ENCODE results near the gene MEN1.

MEN1 gene

GRCh38 chr11:64799256-64799622 lies 11.1 kb downstream of the MEN1 start:
- TF ChIP-seq CTCF (IDR thresholded peaks at IDR 0.05; ENCODE audit: insufficient read depth, missing control alignments), result no peak
- DNase-seq (ENCODE audit: insufficient read length, low spot score) (no peak), FAIRE-seq (no peak)

GRCh38 chr11:64796757-64797541 lies 13.4 kb downstream of the MEN1 start:
- TF ChIP-seq CTCF (IDR thresholded peaks at IDR 0.05; ENCODE audit: insufficient read depth, missing control alignments), result no peak
- FAIRE-seq (no peak), DNase-seq (ENCODE audit: insufficient read length, low spot score) (no peak)

- no peak for FAIRE-seq
- TF ChIP-seq CTCF (IDR thresholded peaks at IDR 0.05; ENCODE audit: insufficient read depth, missing control alignments), result no peak
Observed at GRCh38 chr11:64796047-64796756, 14.1 kb downstream of the MEN1 start.

GRCh38 chr11:64794526-64794925 lies 15.8 kb downstream of the MEN1 start:
- FAIRE-seq, result no peak
- DNase-seq (ENCODE audit: insufficient read length, low spot score), result no peak

More at GRCh38 chr11:64796047-64796756, 14.1 kb downstream of the MEN1 start:
- DNase-seq (ENCODE audit: insufficient read length, low spot score), result no peak

GRCh38 chr11:64793271-64794160 lies 16.8 kb downstream of the MEN1 start:
- TF ChIP-seq CTCF (IDR thresholded peaks at IDR 0.05; ENCODE audit: insufficient read depth, missing control alignments), result no peak
- no peak for FAIRE-seq
- no peak for DNase-seq (ENCODE audit: insufficient read length, low spot score)

More at GRCh38 chr11:64794526-64794925, 15.8 kb downstream of the MEN1 start:
- TF ChIP-seq CTCF (IDR thresholded peaks at IDR 0.05; ENCODE audit: insufficient read depth, missing control alignments), result no peak

- no peak for TF ChIP-seq CTCF (IDR thresholded peaks at IDR 0.05; ENCODE audit: insufficient read depth, missing control alignments)
- no peak for FAIRE-seq
- no peak for DNase-seq (ENCODE audit: insufficient read length, low spot score)
Observed at GRCh38 chr11:64792482-64792881, 17.9 kb downstream of the MEN1 start.
